ENCODE measurements around the gene IL27RA. TPM values are rescaled to one million over a fixed set of nuclear protein-coding genes. Genes with fewer than 3 reads are reported as not detected.
A peak's percentile ranks its signal among the peaks of the same experiment; 100 is the strongest.

The IL27RA gene
- total and polyA plus RNA-seq, 2 donors (not counting 3 experiments of a cell fraction or from before 2014, with no cell fraction given): 1.6 to 4.5 TPM

- ChIA-PET POLR2A (no interaction called here), CTCF (no interaction called here)
- Histone ChIP-seq H3K4me2 (ENCODE audit: insufficient read depth, low read length) (no peak overlapping the region), H3K4me1 (ENCODE audit: control insufficient read depth, extremely low read depth, insufficient read depth, low read length) (peaks cover 9% of the 10 kb centered on the region), H3K27me3 (ENCODE audit: control insufficient read depth in 2 of 2, insufficient read depth in 2 of 2, low read length in 2 of 2) (no peaks in the 10 kb centered on the region), H2AFZ (ENCODE audit: low read depth, low read length) (no peak overlapping the region), H3K4me3 (replicated peaks in 1 of 3; ENCODE audit: insufficient read depth in 1 of 3, low read depth in 1 of 3, low read length in 3 of 3) (no peak overlapping the region), H3K79me2 (ENCODE audit: control insufficient read depth, insufficient read depth, low read length) (no peaks in the 10 kb centered on the region), H3K27ac (ENCODE audit: insufficient read depth, low read depth, low read length) (no peak overlapping the region), H3K9me3 (replicated peaks; ENCODE audit: control insufficient read depth, insufficient read depth, low read length) (peaks cover 3% of the 10 kb centered on the region), H3K9ac (replicated peaks; ENCODE audit: extremely low read depth, insufficient read depth, low read length) (no peak overlapping the region), H4K20me1 (replicated peaks; ENCODE audit: control insufficient read depth, extremely low read depth, insufficient read depth, low read length) (no peaks in the 10 kb centered on the region), H3K36me3 (ENCODE audit: control insufficient read depth in 2 of 2, extremely low read depth in 1 of 2, insufficient read depth in 2 of 2, low read length in 2 of 2) (peaks cover 0 to 11% of the 10 kb centered on the region in 2 experiments), H3K9me1 (replicated peaks; ENCODE audit: control insufficient read depth, extremely low read depth, insufficient read depth, low read length) (no peaks in the 10 kb centered on the region)
- no peak for FAIRE-seq
- no TSS peak for BruUV-seq (replicated peaks)
- intact Hi-C loops (cut with micrococcal nuclease): no loop called here
- TF ChIP-seq POLR2AphosphoS5 (IDR thresholded peaks at IDR 0.05; ENCODE audit: insufficient read depth, low read depth, low read length) (no peak), GATA2 (IDR thresholded peaks at IDR 0.05; ENCODE audit: insufficient read depth, insufficient read length, low read depth, low read length) (no peak), POLR2A (IDR thresholded peaks at IDR 0.05; ENCODE audit: low read depth, low read length) (no peak)
- TF ChIP-seq, protein P1, sequence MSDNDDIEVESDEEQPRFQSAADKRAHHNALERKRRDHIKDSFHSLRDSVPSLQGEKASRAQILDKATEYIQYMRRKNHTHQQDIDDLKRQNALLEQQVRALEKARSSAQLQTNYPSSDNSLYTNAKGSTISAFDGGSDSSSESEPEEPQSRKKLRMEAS (IDR thresholded peaks at IDR 0.05; ENCODE audit: insufficient read depth, insufficient read length): no peak
- dilution Hi-C loops (cut with MboI; ENCODE audit: extremely low pct_ligation_motif_present, low sequenced_read_pairs): no loop called here
- no peak for DNase-seq (ENCODE audit: low read depth, low spot score)
Observed at GRCh38 chr19:14093117-14093823, 61.7 kb downstream of the IL27RA start.

- DNase-seq (ENCODE audit: low read depth, low spot score) (no peak), FAIRE-seq (peak; percentile 15)
- POLR2A ChIA-PET: no interaction called here
- Histone ChIP-seq H3K4me2 (ENCODE audit: insufficient read depth, low read length) (no peak overlapping the region), H3K36me3 (ENCODE audit: control insufficient read depth in 2 of 2, extremely low read depth in 1 of 2, insufficient read depth in 2 of 2, low read length in 2 of 2) (peaks cover 0 to 5% of the 10 kb centered on the region in 2 experiments), H3K9me1 (replicated peaks; ENCODE audit: control insufficient read depth, extremely low read depth, insufficient read depth, low read length) (no peaks in the 10 kb centered on the region), H4K20me1 (replicated peaks; ENCODE audit: control insufficient read depth, extremely low read depth, insufficient read depth, low read length) (no peaks in the 10 kb centered on the region), H3K4me3 (replicated peaks in 1 of 3; ENCODE audit: insufficient read depth in 1 of 3, low read depth in 1 of 3, low read length in 3 of 3) (no peak overlapping the region), H3K27ac (ENCODE audit: insufficient read depth, low read depth, low read length) (no peak overlapping the region), H3K9me3 (replicated peaks; ENCODE audit: control insufficient read depth, insufficient read depth, low read length) (peaks cover 3% of the 10 kb centered on the region), H2AFZ (ENCODE audit: low read depth, low read length) (no peak overlapping the region), H3K27me3 (ENCODE audit: control insufficient read depth in 2 of 2, insufficient read depth in 2 of 2, low read length in 2 of 2) (no peaks in the 10 kb centered on the region), H3K9ac (replicated peaks; ENCODE audit: extremely low read depth, insufficient read depth, low read length) (no peak overlapping the region), H3K4me1 (ENCODE audit: control insufficient read depth, extremely low read depth, insufficient read depth, low read length) (peaks cover 9% of the 10 kb centered on the region), H3K79me2 (ENCODE audit: control insufficient read depth, insufficient read depth, low read length) (no peaks in the 10 kb centered on the region)
- TF ChIP-seq FOS (IDR thresholded peaks at IDR 0.05; ENCODE audit: borderline replicate concordance, insufficient read depth, low read length) (no peak), JUN (IDR thresholded peaks at IDR 0.05; ENCODE audit: borderline replicate concordance, insufficient read depth, insufficient read length, low read depth) (no peak), POLR2AphosphoS5 (IDR thresholded peaks at IDR 0.05; ENCODE audit: insufficient read depth, low read depth, low read length) (no peak), EZH2 (IDR thresholded peaks at IDR 0.05; ENCODE audit: borderline replicate concordance, low read depth, low read length, severe bottlenecking) (no peak), MYC (IDR thresholded peaks at IDR 0.05; ENCODE audit: low read depth, low read length) (no peak), CTCF (IDR thresholded peaks at IDR 0.05; ENCODE audit: extremely low read depth in 1 of 2, insufficient read depth in 1 of 2, low read depth in 1 of 2, low read length in 2 of 2) (no peak), GATA2 (IDR thresholded peaks at IDR 0.05; ENCODE audit: insufficient read depth, insufficient read length, low read depth, low read length) (no peak), POLR2A (IDR thresholded peaks at IDR 0.05; ENCODE audit: low read depth, low read length) (no peak)
- TF ChIP-seq, protein P1 (IDR thresholded peaks at IDR 0.05; ENCODE audit: insufficient read depth, insufficient read length): no peak
- dilution Hi-C loops (cut with MboI; ENCODE audit: extremely low pct_ligation_motif_present, low sequenced_read_pairs): no loop called here
- BruUV-seq (replicated peaks): no TSS peak
- CTCF ChIA-PET: interaction anchor here (1.9 kb wide), 1 partner anchor 42 kb away, joined by 5 read pairs; the partner anchor contains the start of gene ASF1B
- intact Hi-C loops (cut with micrococcal nuclease): no loop called here
Observed at GRCh38 chr19:14094854-14095253, 63.3 kb downstream of the IL27RA start.

All from endothelial cell of umbilical vein (primary cell).